A549 (cell line): Measurements from ENCODE around the gene GIT2. TPM values are rescaled to one million over a fixed set of nuclear protein-coding genes. Genes with fewer than 3 reads are reported as not detected.

Experiments
- ATAC-seq, 2 experiments: fragments of 200-7000 bp in 1 of 2; fragments of >200 bp in 1 of 2; cut with Nextera tagmentation in 1 of 2; cut with Tn5 transposase in 1 of 2; 3 replicates each; pipeline versions ENCODE4 v1.8.0 to v1.9.1; 2018 to 2020; ENCODE audit warnings: mild to moderate bottlenecking in 1 of 2, moderate library complexity in 1 of 2
- CTCF ChIA-PET: fragments of 300-600 bp; sonication (Branson Sonifier 250); formaldehyde crosslinking; extraction: SDS; loops from one replicate; lab custom pipeline; 2021; ENCODE audit warnings: antibody characterized with exemption, inconsistent platforms; lab: Yijun Ruan, JAX
- POLR2A ChIA-PET: fragments of 350-600 bp; formaldehyde crosslinking; extraction: SDS; loops from one replicate; lab custom pipeline; 2021; ENCODE audit warnings: antibody characterized with exemption, inconsistent platforms; lab: Yijun Ruan, JAX
- DNase-seq, 2 experiments: peaks; one replicate each; pipeline versions ENCODE4 v3.0.0 to v3.0.0-alpha.2; 2011 to 2016; ENCODE audit warnings: low read depth in 1 of 2, low spot score in 1 of 2
- FAIRE-seq: peaks from 2 replicates; lab custom pipeline; 2011; peaks lifted over from hg19 to GRCh38; lab: Jason Lieb, UNC
- H3K27ac ChIP-seq, 2 experiments: fragments of >200 bp; sonication (Bioruptor Twin); formaldehyde crosslinking; 3 replicates each; pipeline ENCODE4 v1.5.1; 2016 to 2017
- H3K4me1 ChIP-seq: fragments of >200 bp; sonication (Bioruptor Twin); formaldehyde crosslinking; 3 replicates; pipeline ENCODE4 v1.6.1; 2016
- H3K4me2 ChIP-seq: fragments of >200 bp; sonication (Bioruptor Twin); formaldehyde crosslinking; 3 replicates; pipeline ENCODE4 v1.6.1; 2016
- H3K4me3 ChIP-seq: fragments of >200 bp; sonication (Bioruptor Twin); formaldehyde crosslinking; 3 replicates; pipeline ENCODE4 v1.5.1; 2016
- H3K9me3 ChIP-seq: fragments of >200 bp; sonication (Bioruptor Twin); formaldehyde crosslinking; 3 replicates; pipeline ENCODE4 v1.6.1; 2016
- CBX2 ChIP-seq: fragments of 200-600 bp; sonication (generic); IDR thresholded peaks from 2 replicates; pipeline ENCODE4 v1.6.1; 2016; ENCODE audit warnings: low read depth, mild to moderate bottlenecking, borderline replicate concordance
- E2F6 ChIP-seq: IDR thresholded peaks from 2 replicates; pipeline ENCODE4 v1.6.1; 2012; ENCODE audit warnings: low read depth, borderline replicate concordance
- ELK1 ChIP-seq: fragments of 150-350 bp; IDR thresholded peaks from 2 replicates; pipeline ENCODE4 v1.6.1; 2014; ENCODE audit warnings: low read depth, mild to moderate bottlenecking, low read length
- HDAC2 ChIP-seq: fragments of 200-600 bp; sonication (generic); IDR thresholded peaks from 2 replicates; pipeline ENCODE4 v1.6.1; 2016
- HES2 ChIP-seq: fragments of >200 bp; sonication (Bioruptor Twin); formaldehyde crosslinking; IDR thresholded peaks from 2 replicates; pipeline ENCODE4 v1.6.1; 2016
- JUN ChIP-seq, 2 experiments: fragments of >200 bp; sonication (Bioruptor Twin); formaldehyde crosslinking; IDR thresholded peaks; 2 replicates in 1 of 2; 3 replicates in 1 of 2; pipeline ENCODE4 v1.6.1; 2016 to 2017
- JUNB ChIP-seq: fragments of >200 bp; sonication (Bioruptor Twin); formaldehyde crosslinking; IDR thresholded peaks from 2 replicates; pipeline ENCODE4 v1.6.1; 2016
- MAFK ChIP-seq: fragments of 450-650 bp; IDR thresholded peaks from 2 replicates; pipeline ENCODE4 v1.6.1; 2014; ENCODE audit not compliant: partially characterized antibody
- NR3C1 ChIP-seq: fragments of >200 bp; sonication (Bioruptor Twin); formaldehyde crosslinking; IDR thresholded peaks from 3 replicates; pipeline ENCODE4 v1.6.1; 2017
- RARB ChIP-seq: fragments of 250-450 bp; sonication (Bioruptor Pico); IDR thresholded peaks from 2 replicates; pipeline ENCODE4 v1.8.0; 2021; ENCODE audit warnings: mild to moderate bottlenecking, moderate library complexity
- RCOR1 ChIP-seq: fragments of 150-350 bp; IDR thresholded peaks from 2 replicates; pipeline ENCODE4 v1.6.1; 2014; ENCODE audit warnings: antibody characterized with exemption, low read length, low read depth
- SMC3 ChIP-seq: fragments of >200 bp; sonication (Bioruptor Twin); formaldehyde crosslinking; IDR thresholded peaks from 3 replicates; pipeline ENCODE4 v1.6.1; 2018; ENCODE audit warnings: inconsistent platforms
- TFCP2L1 ChIP-seq: fragments of 250-450 bp; sonication (Bioruptor Pico); IDR thresholded peaks from 2 replicates; pipeline ENCODE4 v1.5.0; 2021; ENCODE audit warnings: mild to moderate bottlenecking
- WGBS: methylation state at CpG from one replicate; pipeline ENCODE4 v1.1.6; 2017; ENCODE audit errors: missing lambda C conversion rate; 5-methylcytosine and 5-hydroxymethylcytosine counted together
- polyA plus RNA-seq, 4 experiments: library from polyadenylated mRNA; depleted of rRNA in 3 of 4; stranded (reverse); fragments of >200 nt; fragmentation: RNase III in 1 of 4; extraction: RNeasy Plus Mini Kit Qiagen cat#74134 plus additional on column Dnase treatment in 1 of 4; gene quantifications; 2 replicates in 3 of 4; 3 replicates in 1 of 4; pipeline ENCODE4 v1.2.3, GENCODE V29; 2011 to 2017
- TF ChIP-seq, protein P1 (sequence below): fragments of 200-600 bp; sonication (generic); IDR thresholded peaks from 2 replicates; pipeline ENCODE4 v1.6.1; 2016; ENCODE audit warnings: antibody characterized with exemption, mild to moderate bottlenecking, moderate library complexity
- TF ChIP-seq, protein P2 (sequence below): fragments of >200 bp; sonication (Bioruptor Twin); formaldehyde crosslinking; IDR thresholded peaks from 3 replicates; pipeline ENCODE4 v1.6.1; 2016

The GIT2 gene
- polyA plus RNA-seq, 2 of the 4 experiments (the other 2 are of a cell fraction): 18.5 to 38.0 TPM

- POLR2A ChIA-PET: no interaction called here
- no peak for FAIRE-seq
- CTCF ChIA-PET: interaction anchor here (0.5 to 2.0 kb wide), 6 partner anchors 9 to 86 kb away, joined by 3 to 6 read pairs (median 4); no protein-coding TSS in a partner anchor
Observed at GRCh38 chr12:109905301-109905700, 90.9 kb downstream of the GIT2 start.

DNA sequence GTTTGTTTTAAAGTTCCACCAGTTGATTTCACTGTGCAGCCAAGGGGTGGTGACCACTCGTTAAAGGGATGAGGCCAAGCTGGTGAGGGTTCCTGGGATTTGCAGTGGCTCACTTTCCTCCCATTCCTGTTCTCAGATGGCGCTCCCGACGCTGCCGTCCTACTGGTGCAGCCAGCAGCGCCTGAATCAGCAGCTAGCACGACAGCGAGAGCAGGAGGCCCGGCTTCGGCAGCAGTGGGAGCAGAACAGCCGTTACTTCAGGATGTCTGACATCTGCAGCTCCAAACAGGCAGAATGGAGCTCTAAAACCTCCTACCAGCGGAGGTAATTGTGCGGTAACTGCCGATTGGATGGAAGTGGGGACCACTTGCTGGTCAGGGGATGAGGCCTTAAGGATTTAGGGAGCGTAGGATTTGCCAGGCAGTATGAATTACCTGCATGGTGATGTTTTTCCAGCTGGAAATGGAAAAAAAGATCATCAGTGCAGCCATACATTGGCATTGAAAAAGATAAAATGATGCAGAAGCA, 93.2 kb downstream of the GIT2 start:
- 91% methylated on average over 15 of the region's 15 CpGs for WGBS
- Histone ChIP-seq H3K4me3 (no peak overlapping the region), H3K4me2 (no peak overlapping the region), H3K9me3 (no peaks in the 10 kb centered on the region), H3K4me1 (peaks cover 5% of the 10 kb centered on the region; the same call in 1 of the 3 replicates), H3K27ac (no peak overlapping the region)
- DNase-seq (no peak), FAIRE-seq (no peak), ATAC-seq (no peak)
- CTCF ChIA-PET: interaction anchor here (0.5 to 1.6 kb wide), 5 partner anchors 9 to 49 kb away, joined by 3 to 7 read pairs (median 4); no protein-coding TSS in a partner anchor
- POLR2A ChIA-PET: no interaction called here
- TF ChIP-seq HDAC2: no peak
- TF ChIP-seq, protein P1, sequence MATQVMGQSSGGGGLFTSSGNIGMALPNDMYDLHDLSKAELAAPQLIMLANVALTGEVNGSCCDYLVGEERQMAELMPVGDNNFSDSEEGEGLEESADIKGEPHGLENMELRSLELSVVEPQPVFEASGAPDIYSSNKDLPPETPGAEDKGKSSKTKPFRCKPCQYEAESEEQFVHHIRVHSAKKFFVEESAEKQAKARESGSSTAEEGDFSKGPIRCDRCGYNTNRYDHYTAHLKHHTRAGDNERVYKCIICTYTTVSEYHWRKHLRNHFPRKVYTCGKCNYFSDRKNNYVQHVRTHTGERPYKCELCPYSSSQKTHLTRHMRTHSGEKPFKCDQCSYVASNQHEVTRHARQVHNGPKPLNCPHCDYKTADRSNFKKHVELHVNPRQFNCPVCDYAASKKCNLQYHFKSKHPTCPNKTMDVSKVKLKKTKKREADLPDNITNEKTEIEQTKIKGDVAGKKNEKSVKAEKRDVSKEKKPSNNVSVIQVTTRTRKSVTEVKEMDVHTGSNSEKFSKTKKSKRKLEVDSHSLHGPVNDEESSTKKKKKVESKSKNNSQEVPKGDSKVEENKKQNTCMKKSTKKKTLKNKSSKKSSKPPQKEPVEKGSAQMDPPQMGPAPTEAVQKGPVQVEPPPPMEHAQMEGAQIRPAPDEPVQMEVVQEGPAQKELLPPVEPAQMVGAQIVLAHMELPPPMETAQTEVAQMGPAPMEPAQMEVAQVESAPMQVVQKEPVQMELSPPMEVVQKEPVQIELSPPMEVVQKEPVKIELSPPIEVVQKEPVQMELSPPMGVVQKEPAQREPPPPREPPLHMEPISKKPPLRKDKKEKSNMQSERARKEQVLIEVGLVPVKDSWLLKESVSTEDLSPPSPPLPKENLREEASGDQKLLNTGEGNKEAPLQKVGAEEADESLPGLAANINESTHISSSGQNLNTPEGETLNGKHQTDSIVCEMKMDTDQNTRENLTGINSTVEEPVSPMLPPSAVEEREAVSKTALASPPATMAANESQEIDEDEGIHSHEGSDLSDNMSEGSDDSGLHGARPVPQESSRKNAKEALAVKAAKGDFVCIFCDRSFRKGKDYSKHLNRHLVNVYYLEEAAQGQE: no peak
- TF ChIP-seq E2F6: no peak
- TF ChIP-seq, protein P2, sequence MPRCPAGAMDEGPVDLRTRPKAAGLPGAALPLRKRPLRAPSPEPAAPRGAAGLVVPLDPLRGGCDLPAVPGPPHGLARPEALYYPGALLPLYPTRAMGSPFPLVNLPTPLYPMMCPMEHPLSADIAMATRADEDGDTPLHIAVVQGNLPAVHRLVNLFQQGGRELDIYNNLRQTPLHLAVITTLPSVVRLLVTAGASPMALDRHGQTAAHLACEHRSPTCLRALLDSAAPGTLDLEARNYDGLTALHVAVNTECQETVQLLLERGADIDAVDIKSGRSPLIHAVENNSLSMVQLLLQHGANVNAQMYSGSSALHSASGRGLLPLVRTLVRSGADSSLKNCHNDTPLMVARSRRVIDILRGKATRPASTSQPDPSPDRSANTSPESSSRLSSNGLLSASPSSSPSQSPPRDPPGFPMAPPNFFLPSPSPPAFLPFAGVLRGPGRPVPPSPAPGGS: no peak
- no peak for TF ChIP-seq TFCP2L1 (CRISPR knock-in tag)
- TF ChIP-seq ELK1: no peak
- TF ChIP-seq JUNB: no peak
- TF ChIP-seq JUN (IDR thresholded peaks at IDR 0.05): no peak
- no peak for TF ChIP-seq NR3C1
- TF ChIP-seq SMC3: no peak
- no peak for TF ChIP-seq CBX2
- TF ChIP-seq MAFK: no peak
- no peak for TF ChIP-seq HES2
- TF ChIP-seq RCOR1: no peak

More at GRCh38 chr12:109905301-109905700, 90.9 kb downstream of the GIT2 start:
- TF ChIP-seq RARB: no peak
- TF ChIP-seq, all 56 proteins: peak for 0
- ATAC-seq (no peak), DNase-seq (no peak)
- no peak overlapping the region for H3K27ac ChIP-seq
- H3K9me3 ChIP-seq: no peaks in the 10 kb centered on the region
- no peaks in the 10 kb centered on the region; the same call in 2 of the 3 replicates for H3K4me1 ChIP-seq
- 96% methylated on average over 10 of the region's 10 CpGs for WGBS
- no peak overlapping the region for H3K4me2 ChIP-seq
- no peak overlapping the region for H3K4me3 ChIP-seq
